Brain microvascular endothelial cell (primary cell): ENCODE data around the gene NEU4.

ENCODE experiments used
- DNase-seq: peaks from one replicate; pipeline ENCODE4 v3.0.0-alpha.2; 2020
- H3K27ac ChIP-seq: fragments of 250-450 bp; sonication (Bioruptor Pico); 2 replicates; pipeline ENCODE4 v1.5.1; 2020; ENCODE audit warnings: mild to moderate bottlenecking, moderate library complexity
- H3K27me3 ChIP-seq: fragments of 250-450 bp; sonication (Bioruptor Pico); replicated peaks from 2 replicates; pipeline ENCODE4 v1.5.1; 2020; ENCODE audit warnings: mild to moderate bottlenecking
- H3K36me3 ChIP-seq: fragments of 250-450 bp; sonication (Bioruptor Pico); replicated peaks from 2 replicates; pipeline ENCODE4 v1.5.1; 2020; ENCODE audit warnings: mild to moderate bottlenecking
- H3K4me3 ChIP-seq: 2 replicates; pipeline ENCODE4 v1.5.1; 2011; ENCODE audit warnings: low read depth, mild to moderate bottlenecking, control low read depth, low read length, moderate library complexity
- CTCF ChIP-seq: IDR thresholded peaks from 2 replicates; pipeline ENCODE4 v1.5.1; 2011; ENCODE audit warnings: low read depth, mild to moderate bottlenecking, moderate library complexity, low read length, control low read depth, inconsistent platforms; ENCODE audit errors: missing control alignments
- in situ Hi-C: cut with HindIII; loops from 2 replicates; pipeline ENCODE4 v1.10.0; 2017; ENCODE audit warnings: low sequenced_read_pairs, low pct_ligation_motif_present

Gene NEU4

DNA sequence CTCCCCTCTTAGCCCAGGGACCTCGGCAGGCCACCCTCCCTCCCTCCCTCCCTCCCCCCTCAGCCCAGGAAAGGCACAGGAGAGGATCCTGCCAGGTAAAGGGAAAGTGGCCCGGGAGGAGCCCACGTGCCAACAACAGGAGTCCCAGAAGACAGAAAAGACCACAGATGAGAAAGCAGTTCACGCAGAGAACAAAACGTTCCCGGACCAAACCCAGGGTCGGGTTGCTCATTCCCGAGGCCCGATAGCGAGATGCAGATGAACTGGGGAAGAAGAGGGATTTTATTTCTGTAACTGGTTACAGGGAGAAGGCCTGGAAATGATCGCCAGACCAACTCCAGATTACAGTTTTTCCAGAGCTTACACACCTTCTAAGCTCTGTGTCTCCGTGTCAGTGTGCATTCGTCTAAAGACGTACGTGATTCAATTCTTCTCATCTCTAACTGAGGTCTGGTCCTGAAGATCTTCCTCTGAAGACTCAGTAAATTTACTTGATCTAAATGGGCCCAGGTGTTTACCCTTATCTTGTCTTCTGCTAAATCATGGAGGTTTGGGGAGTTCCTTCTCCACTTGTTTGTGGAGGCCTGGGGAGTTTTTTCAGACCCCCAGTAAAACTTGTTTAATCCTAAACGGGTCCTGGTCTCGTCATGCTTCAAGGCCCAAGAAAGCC, 807 bp upstream of the NEU4 start:
- in situ Hi-C loops, result no loop called here
- TF ChIP-seq CTCF, result no peak
- H3K27me3 ChIP-seq, result no peaks in the 10 kb centered on the region
- no peak overlapping the region for H3K4me3 ChIP-seq
- H3K36me3 ChIP-seq, result no peaks in the 10 kb centered on the region
- no peak for DNase-seq
- H3K27ac ChIP-seq, result no peak overlapping the region

GRCh38 chr2:241809383-241810306, 652 bp downstream of the NEU4 start:
- no peak overlapping the region for H3K4me3 ChIP-seq
- no peak for DNase-seq
- in situ Hi-C loops, result no loop called here
- H3K36me3 ChIP-seq, result no peaks in the 10 kb centered on the region
- TF ChIP-seq CTCF, result no peak
- H3K27me3 ChIP-seq, result no peaks in the 10 kb centered on the region
- no peak overlapping the region for H3K27ac ChIP-seq

- no peak for DNase-seq
- Histone ChIP-seq H3K27me3 (no peaks in the 10 kb centered on the region), H3K4me3 (no peak overlapping the region), H3K27ac (no peak overlapping the region), H3K36me3 (no peaks in the 10 kb centered on the region)
- in situ Hi-C loops, result no loop called here
- no peak for TF ChIP-seq CTCF
Measured at GRCh38 chr2:241810307-241811200, 1.6 kb downstream of the NEU4 start.

- no peaks in the 10 kb centered on the region for H3K36me3 ChIP-seq
- no peaks in the 10 kb centered on the region for H3K27me3 ChIP-seq
- in situ Hi-C loops, result no loop called here
- H3K4me3 ChIP-seq, result no peak overlapping the region
- no peak for TF ChIP-seq CTCF
- H3K27ac ChIP-seq, result no peak overlapping the region
- DNase-seq, result no peak
Measured at GRCh38 chr2:241811201-241811951, 2.4 kb downstream of the NEU4 start.

- Histone ChIP-seq H3K27me3 (no peaks in the 10 kb centered on the region), H3K36me3 (no peaks in the 10 kb centered on the region), H3K27ac (no peak overlapping the region), H3K4me3 (no peak overlapping the region)
- no peak for TF ChIP-seq CTCF
- in situ Hi-C loops, result no loop called here
- DNase-seq, result no peak
Measured at GRCh38 chr2:241811952-241812729, 3.1 kb downstream of the NEU4 start.
